ENCODE results near the gene CPED1.

CPED1 gene

GRCh38 chr7:121020249-121020988, 31.9 kb downstream of the CPED1 start:
- no peaks in the 10 kb centered on the region for H3K79me1 ChIP-seq (replicated peaks; ENCODE audit: low read length, poor library complexity, severe bottlenecking)
- H4K8ac ChIP-seq (ENCODE audit: low read length) = no peak overlapping the region
- H3K4me2 ChIP-seq (ENCODE audit: low read length, poor library complexity, severe bottlenecking) = no peak overlapping the region
- no peak overlapping the region for H2BK15ac ChIP-seq (ENCODE audit: low read depth, poor library complexity, severe bottlenecking)
- H3K18ac ChIP-seq (ENCODE audit: low read depth in 1 of 2, low read length in 2 of 2) = no peak overlapping the region
- H3K27me3 ChIP-seq (ENCODE audit: control insufficient read depth in 1 of 2, insufficient read depth in 1 of 2, low read length in 2 of 2) = no peaks in the 10 kb centered on the region
- H3K36me3 ChIP-seq (ENCODE audit: control insufficient read depth in 1 of 2, insufficient read depth in 2 of 2, low read depth in 1 of 2, low read length in 2 of 2) = no peaks in the 10 kb centered on the region
- H2BK5ac ChIP-seq (ENCODE audit: low read depth, low read length, poor library complexity, severe bottlenecking) = no peak overlapping the region
- H3K4me3 ChIP-seq (ENCODE audit: insufficient read depth in 1 of 2, low read depth in 1 of 2, low read length in 2 of 2) = no peak overlapping the region
- no peak overlapping the region for H3K14ac ChIP-seq (ENCODE audit: low read length in 2 of 2)
- no peak overlapping the region for H2BK12ac ChIP-seq (ENCODE audit: low read length in 2 of 2)
- H2AFZ ChIP-seq (ENCODE audit: low read depth, low read length) = no peak overlapping the region
- no peak overlapping the region for H3K4ac ChIP-seq (ENCODE audit: low read depth in 1 of 2, low read length in 2 of 2)
- H3K23ac ChIP-seq (ENCODE audit: low read length in 2 of 2) = no peak overlapping the region
- no peak overlapping the region for H4K91ac ChIP-seq (ENCODE audit: low read length)
- peak overlapping the region; percentile 61 for H3K27ac ChIP-seq (ENCODE audit: low read length, poor library complexity, severe bottlenecking)
- no CpG with 5 or more reads among the region's 1 CpG for WGBS
- no peaks in the 10 kb centered on the region for H3K4me1 ChIP-seq (ENCODE audit: control insufficient read depth, insufficient read depth, low read depth, low read length)
- H3K9ac ChIP-seq (ENCODE audit: low read length) = peak overlapping the region; percentile 65
- H2AK5ac ChIP-seq (ENCODE audit: low read length, severe bottlenecking) = no peak overlapping the region
- H3K9me3 ChIP-seq (ENCODE audit: control insufficient read depth, low read length) = no peaks in the 10 kb centered on the region
- DNase-seq = peak; percentile 80
- no peak overlapping the region for H2BK120ac ChIP-seq (ENCODE audit: low read depth, low read length)

DNA sequence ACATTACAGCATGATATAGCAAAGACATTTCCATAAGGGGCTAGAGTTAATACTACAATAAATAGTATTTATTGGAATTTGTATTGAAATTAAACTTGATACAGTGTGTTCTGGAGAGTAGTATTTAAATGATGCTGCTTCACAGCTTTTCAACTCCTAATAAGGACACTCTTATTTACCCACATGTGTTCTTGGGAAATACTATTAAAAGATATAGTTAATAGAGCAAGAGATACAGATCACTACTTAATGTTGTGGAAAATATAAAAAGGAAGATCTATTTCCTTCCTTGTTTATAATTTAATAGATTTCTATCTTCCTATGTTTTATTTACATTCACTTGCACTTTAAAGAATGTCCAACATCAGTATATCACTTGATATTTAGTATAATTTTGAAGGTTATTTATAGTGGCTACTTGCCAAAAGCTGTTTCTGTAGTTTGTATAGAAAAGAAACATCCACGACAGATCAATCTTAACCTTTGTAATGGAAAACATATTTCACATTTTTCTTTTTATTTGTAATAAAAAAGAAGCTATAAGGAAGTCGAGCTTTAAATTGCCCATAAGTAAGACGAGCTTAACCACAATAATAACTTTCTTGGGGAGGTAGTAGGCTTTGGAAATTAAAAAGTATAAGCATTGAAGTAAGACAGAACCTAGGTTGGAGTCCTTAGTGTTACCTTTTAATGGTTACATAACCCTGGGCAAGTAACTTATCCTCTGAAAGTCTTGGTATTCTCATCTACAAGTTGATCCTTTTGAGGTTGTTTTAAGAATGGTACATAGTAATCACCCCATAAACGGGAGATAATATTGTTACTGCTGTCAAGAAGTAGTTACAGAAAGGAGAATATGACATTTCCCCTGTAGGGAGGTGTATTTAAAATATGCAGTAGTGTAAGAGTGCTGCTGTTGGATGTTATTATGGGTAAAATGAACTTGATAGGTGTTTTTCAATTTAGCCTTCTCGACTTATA, 32.8 kb downstream of the CPED1 start:
- no peak overlapping the region for H2BK12ac ChIP-seq (ENCODE audit: low read length in 2 of 2)
- WGBS = 96% methylated on average over 4 of the region's 5 CpGs
- H4K91ac ChIP-seq (ENCODE audit: low read length) = no peak overlapping the region
- H3K4me2 ChIP-seq (ENCODE audit: low read length, poor library complexity, severe bottlenecking) = no peak overlapping the region
- H2BK120ac ChIP-seq (ENCODE audit: low read depth, low read length) = no peak overlapping the region
- no peak overlapping the region for H3K27ac ChIP-seq (ENCODE audit: low read length, poor library complexity, severe bottlenecking)
- no peak overlapping the region for H2BK15ac ChIP-seq (ENCODE audit: low read depth, poor library complexity, severe bottlenecking)
- no peak overlapping the region for H3K18ac ChIP-seq (ENCODE audit: low read depth in 1 of 2, low read length in 2 of 2)
- H2AK5ac ChIP-seq (ENCODE audit: low read length, severe bottlenecking) = no peak overlapping the region
- peak overlapping the region; percentile 20 for H3K9ac ChIP-seq (ENCODE audit: low read length)
- no peak overlapping the region for H3K14ac ChIP-seq (ENCODE audit: low read length in 2 of 2)
- no peak overlapping the region for H3K4me3 ChIP-seq (ENCODE audit: insufficient read depth in 1 of 2, low read depth in 1 of 2, low read length in 2 of 2)
- H3K27me3 ChIP-seq (ENCODE audit: control insufficient read depth in 1 of 2, insufficient read depth in 1 of 2, low read length in 2 of 2) = no peaks in the 10 kb centered on the region
- H2BK5ac ChIP-seq (ENCODE audit: low read depth, low read length, poor library complexity, severe bottlenecking) = no peak overlapping the region
- no peak for DNase-seq
- H2AFZ ChIP-seq (ENCODE audit: low read depth, low read length) = no peak overlapping the region
- no peaks in the 10 kb centered on the region for H3K79me1 ChIP-seq (replicated peaks; ENCODE audit: low read length, poor library complexity, severe bottlenecking)
- no peaks in the 10 kb centered on the region for H3K9me3 ChIP-seq (ENCODE audit: control insufficient read depth, low read length)
- H3K4ac ChIP-seq (ENCODE audit: low read depth in 1 of 2, low read length in 2 of 2) = no peak overlapping the region
- H3K36me3 ChIP-seq (ENCODE audit: control insufficient read depth in 1 of 2, insufficient read depth in 2 of 2, low read depth in 1 of 2, low read length in 2 of 2) = no peaks in the 10 kb centered on the region
- no peak overlapping the region for H4K8ac ChIP-seq (ENCODE audit: low read length)
- no peak overlapping the region for H3K23ac ChIP-seq (ENCODE audit: low read length in 2 of 2)
- H3K4me1 ChIP-seq (ENCODE audit: control insufficient read depth, insufficient read depth, low read depth, low read length) = no peaks in the 10 kb centered on the region

DNA sequence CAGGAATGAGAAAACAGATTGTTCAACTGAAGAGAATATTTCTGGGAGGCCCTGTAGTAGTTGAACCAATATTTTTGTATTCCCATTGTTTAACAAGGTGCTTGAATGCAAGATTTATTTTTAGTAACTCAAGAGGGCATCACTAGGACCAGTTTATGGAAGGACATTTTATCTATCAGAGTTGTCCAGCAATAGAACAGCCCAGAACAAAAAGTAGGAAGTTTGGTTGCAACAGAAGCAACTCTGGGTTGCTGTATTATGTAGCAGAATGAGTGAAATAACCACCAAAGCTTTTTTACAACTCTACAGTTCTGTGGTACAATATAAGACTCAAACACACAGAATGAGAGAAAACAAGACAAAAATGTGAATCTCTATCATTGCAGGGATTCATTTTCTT, 34.7 kb downstream of the CPED1 start:
- Histone ChIP-seq H3K36me3 (ENCODE audit: control insufficient read depth in 1 of 2, insufficient read depth in 2 of 2, low read depth in 1 of 2, low read length in 2 of 2) (no peaks in the 10 kb centered on the region), H4K8ac (ENCODE audit: low read length) (no peak overlapping the region), H3K9me3 (ENCODE audit: control insufficient read depth, low read length) (no peaks in the 10 kb centered on the region), H4K91ac (ENCODE audit: low read length) (no peak overlapping the region), H3K14ac (ENCODE audit: low read length in 2 of 2) (no peak overlapping the region), H2BK12ac (ENCODE audit: low read length in 2 of 2) (peak overlapping the region in 1 of 2 experiments; percentile 54), H3K18ac (ENCODE audit: low read depth in 1 of 2, low read length in 2 of 2) (peak overlapping the region in 1 of 2 experiments; percentile 70), H3K27me3 (ENCODE audit: control insufficient read depth in 1 of 2, insufficient read depth in 1 of 2, low read length in 2 of 2) (no peaks in the 10 kb centered on the region), H3K27ac (ENCODE audit: low read length, poor library complexity, severe bottlenecking) (no peak overlapping the region), H3K23ac (ENCODE audit: low read length in 2 of 2) (no peak overlapping the region), H2AFZ (ENCODE audit: low read depth, low read length) (no peak overlapping the region), H3K4ac (ENCODE audit: low read depth in 1 of 2, low read length in 2 of 2) (no peak overlapping the region), H2BK120ac (ENCODE audit: low read depth, low read length) (no peak overlapping the region), H3K9ac (ENCODE audit: low read length) (no peak overlapping the region), H2BK5ac (ENCODE audit: low read depth, low read length, poor library complexity, severe bottlenecking) (no peak overlapping the region), H3K4me1 (ENCODE audit: control insufficient read depth, insufficient read depth, low read depth, low read length) (no peaks in the 10 kb centered on the region), H2BK15ac (ENCODE audit: low read depth, poor library complexity, severe bottlenecking) (no peak overlapping the region), H2AK5ac (ENCODE audit: low read length, severe bottlenecking) (no peak overlapping the region), H3K4me2 (ENCODE audit: low read length, poor library complexity, severe bottlenecking) (no peak overlapping the region), H3K4me3 (ENCODE audit: insufficient read depth in 1 of 2, low read depth in 1 of 2, low read length in 2 of 2) (no peak overlapping the region), H3K79me1 (replicated peaks; ENCODE audit: low read length, poor library complexity, severe bottlenecking) (no peaks in the 10 kb centered on the region)
- no peak for DNase-seq

All from mesenchymal stem cell (in vitro differentiated cells and primary cell).